Mesothelial cell of epicardium (in vitro differentiated cells): Measurements from ENCODE around the gene ZNF318. TPM values are rescaled to one million over a fixed set of nuclear protein-coding genes. Genes with fewer than 3 reads are reported as not detected.

Experiments used
- DNase-seq, 2 experiments: peaks; one replicate each; pipeline ENCODE4 v3.0.0; 2021; ENCODE audit warnings: low spot score in 2 of 2; ENCODE audit not compliant: unreplicated experiment in 2 of 2
- H3K27ac Mint-ChIP-seq: 2 replicates; pipeline ENCODE4 v1.8.0; 2021; ENCODE audit warnings: mixed read lengths
- H3K27me3 Mint-ChIP-seq: 2 replicates; pipeline ENCODE4 v1.8.0; 2021; ENCODE audit warnings: low read depth, mixed read lengths
- H3K36me3 Mint-ChIP-seq: 2 replicates; pipeline ENCODE4 v1.8.0; 2021; ENCODE audit warnings: mixed read lengths
- H3K4me1 Mint-ChIP-seq: 2 replicates; pipeline ENCODE4 v1.8.0; 2021; ENCODE audit warnings: mixed read lengths
- H3K4me3 Mint-ChIP-seq: 2 replicates; pipeline ENCODE4 v1.8.0; 2021; ENCODE audit warnings: mild to moderate bottlenecking, moderate library complexity, mixed read lengths
- H3K9me3 Mint-ChIP-seq: 2 replicates; pipeline ENCODE4 v1.8.0; 2021; ENCODE audit warnings: mixed read lengths
- total RNA-seq: library from RNA; stranded (reverse); gene quantifications from 3 replicates; pipeline ENCODE4 v1.2.1, GENCODE V29; 2021
- TF ChIP-seq, protein P1 (sequence below): fragments of 200-600 bp; sonication (generic); IDR thresholded peaks from one replicate; pipeline ENCODE4 v1.5.0; 2021; ENCODE audit warnings: antibody characterized with exemption; ENCODE audit not compliant: unreplicated experiment

ZNF318 gene
- total RNA-seq, 1 donor from 2014 or later, result 29.0 TPM

DNA sequence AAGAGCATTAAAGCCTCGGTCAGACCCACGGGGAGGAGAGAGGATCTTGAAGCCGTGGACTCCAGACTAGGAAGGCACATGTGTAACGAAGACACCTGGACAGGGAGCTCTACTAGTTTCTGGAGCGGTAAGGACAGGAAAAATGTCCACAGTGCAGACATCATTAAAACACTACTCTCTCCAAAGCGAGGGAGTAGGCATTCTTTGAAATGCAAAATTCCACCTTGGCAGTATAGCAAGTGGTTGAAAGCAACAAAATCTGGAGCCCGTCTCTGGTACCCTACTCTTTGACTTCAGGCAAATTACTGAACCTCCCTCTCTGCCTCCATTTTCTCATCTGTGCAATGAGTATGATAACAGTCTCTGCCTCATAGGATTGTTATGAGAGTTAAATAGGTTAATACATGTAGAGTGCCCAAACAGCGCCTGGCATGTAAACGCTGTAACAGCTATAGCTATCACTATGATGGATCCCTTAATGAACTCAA is 60.4 kb downstream of the ZNF318 start:
- H3K9me3 Mint-ChIP-seq, result no peaks in the 10 kb centered on the region
- no peaks in the 10 kb centered on the region for H3K36me3 Mint-ChIP-seq
- no peak overlapping the region for H3K27ac Mint-ChIP-seq
- TF ChIP-seq, protein P1, sequence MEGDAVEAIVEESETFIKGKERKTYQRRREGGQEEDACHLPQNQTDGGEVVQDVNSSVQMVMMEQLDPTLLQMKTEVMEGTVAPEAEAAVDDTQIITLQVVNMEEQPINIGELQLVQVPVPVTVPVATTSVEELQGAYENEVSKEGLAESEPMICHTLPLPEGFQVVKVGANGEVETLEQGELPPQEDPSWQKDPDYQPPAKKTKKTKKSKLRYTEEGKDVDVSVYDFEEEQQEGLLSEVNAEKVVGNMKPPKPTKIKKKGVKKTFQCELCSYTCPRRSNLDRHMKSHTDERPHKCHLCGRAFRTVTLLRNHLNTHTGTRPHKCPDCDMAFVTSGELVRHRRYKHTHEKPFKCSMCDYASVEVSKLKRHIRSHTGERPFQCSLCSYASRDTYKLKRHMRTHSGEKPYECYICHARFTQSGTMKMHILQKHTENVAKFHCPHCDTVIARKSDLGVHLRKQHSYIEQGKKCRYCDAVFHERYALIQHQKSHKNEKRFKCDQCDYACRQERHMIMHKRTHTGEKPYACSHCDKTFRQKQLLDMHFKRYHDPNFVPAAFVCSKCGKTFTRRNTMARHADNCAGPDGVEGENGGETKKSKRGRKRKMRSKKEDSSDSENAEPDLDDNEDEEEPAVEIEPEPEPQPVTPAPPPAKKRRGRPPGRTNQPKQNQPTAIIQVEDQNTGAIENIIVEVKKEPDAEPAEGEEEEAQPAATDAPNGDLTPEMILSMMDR, result no peak
- peaks cover 19% of the 10 kb centered on the region for H3K27me3 Mint-ChIP-seq
- peaks cover 9% of the 10 kb centered on the region for H3K4me1 Mint-ChIP-seq
- H3K4me3 Mint-ChIP-seq, result peak overlapping the region; percentile 68
- no peak for DNase-seq

DNA sequence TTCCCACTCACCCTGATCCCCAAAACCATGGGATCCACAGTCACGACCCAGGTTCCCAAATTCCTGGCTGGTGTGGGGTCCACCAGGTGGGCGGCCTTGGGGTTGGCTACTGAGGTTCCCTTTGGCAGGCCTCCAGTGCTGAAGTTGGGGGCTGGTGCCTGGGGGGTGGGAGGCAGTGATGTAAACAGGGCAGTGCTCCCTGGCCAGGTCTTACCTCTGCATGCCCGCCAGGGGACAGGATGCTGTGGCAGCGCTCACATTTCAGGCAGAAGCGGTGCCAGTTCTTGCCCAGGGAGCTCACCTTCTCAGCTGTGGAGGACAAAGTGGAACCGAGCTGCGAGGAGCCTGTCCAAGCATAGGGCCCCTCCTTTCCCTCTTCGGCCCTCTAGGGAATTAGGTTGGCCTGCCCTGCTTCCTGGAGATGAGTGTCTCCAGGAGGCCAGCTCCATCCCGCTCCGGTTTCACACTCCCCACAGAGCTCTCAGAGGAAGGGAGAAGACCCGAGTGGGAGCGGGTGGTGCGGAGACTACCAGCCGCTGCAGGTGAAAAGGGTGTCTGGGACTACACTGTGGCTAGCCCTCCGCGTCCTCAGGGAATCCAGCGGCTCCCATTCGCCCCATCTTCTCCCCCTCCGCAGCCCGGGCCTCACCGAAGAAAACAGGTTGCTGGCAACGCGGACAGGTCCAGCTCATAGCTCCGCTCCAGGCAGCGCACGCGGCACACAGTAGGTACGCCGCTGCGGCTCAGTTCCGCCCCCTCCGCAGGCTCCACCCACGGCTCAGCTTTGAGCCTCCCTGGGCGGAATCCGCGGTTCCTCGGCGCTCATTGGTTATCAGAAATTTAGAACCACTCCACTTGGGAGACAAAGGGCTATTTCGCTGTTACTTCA is 61.1 kb downstream of the ZNF318 start, which contains the start of gene CRIP3:
Gene CRIP3, minus strand, starts transcription at position 726 of the 889 bp plus-strand sequence. Its CDS starts 34 bp downstream, at position 692.
- TF ChIP-seq, protein P1, result no peak
- H3K27me3 Mint-ChIP-seq, result peaks cover 19% of the 10 kb centered on the region
- peak within 1 kb of the TSS; percentile 68 for H3K4me3 Mint-ChIP-seq
- peak in 1 of 2 experiments; percentile 52 for DNase-seq
- H3K27ac Mint-ChIP-seq, result no peak within 1 kb of the TSS
- H3K36me3 Mint-ChIP-seq, result no peaks in the 10 kb centered on the region
- peaks cover 9% of the 10 kb centered on the region for H3K4me1 Mint-ChIP-seq
- H3K9me3 Mint-ChIP-seq, result no peaks in the 10 kb centered on the region

DNA sequence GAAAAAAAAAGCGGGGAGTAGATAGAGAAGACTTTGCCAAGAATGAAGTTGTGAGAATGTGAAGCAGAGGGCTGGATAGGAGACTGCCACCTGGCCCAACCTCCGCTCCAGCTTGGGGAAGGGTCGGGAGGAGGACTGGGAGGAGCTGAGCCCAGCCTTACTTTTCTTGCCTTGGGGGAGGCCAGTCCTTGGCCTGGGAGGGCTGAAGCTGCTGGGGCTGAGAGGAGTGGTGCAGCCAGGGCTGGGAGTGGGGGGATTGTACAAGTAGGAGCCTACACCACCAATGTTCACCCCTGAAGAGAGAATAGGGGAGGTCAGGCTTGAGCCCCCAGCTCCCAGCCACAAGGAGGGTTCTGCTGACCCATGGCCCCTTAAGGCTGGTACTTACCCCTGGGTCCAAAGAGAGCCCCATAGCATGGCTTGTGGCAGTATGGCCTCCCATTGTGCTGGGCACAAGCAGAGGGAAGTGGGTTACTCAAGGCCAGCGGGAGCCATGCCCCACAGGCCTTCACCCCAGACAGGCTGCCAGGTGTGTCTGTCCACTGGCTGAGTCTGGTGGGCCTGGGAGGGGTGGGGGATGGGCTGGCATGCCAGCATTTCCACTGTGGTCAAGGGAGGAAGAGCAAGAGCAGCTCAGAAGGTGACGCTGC is 61.9 kb downstream of the ZNF318 start:
- H3K4me3 Mint-ChIP-seq, result no peak overlapping the region
- H3K27ac Mint-ChIP-seq, result no peak overlapping the region
- peaks cover 19% of the 10 kb centered on the region for H3K27me3 Mint-ChIP-seq
- TF ChIP-seq, protein P1, result no peak
- H3K9me3 Mint-ChIP-seq, result no peaks in the 10 kb centered on the region
- peaks cover 9% of the 10 kb centered on the region for H3K4me1 Mint-ChIP-seq
- H3K36me3 Mint-ChIP-seq, result no peaks in the 10 kb centered on the region
- DNase-seq, result no peak

DNA sequence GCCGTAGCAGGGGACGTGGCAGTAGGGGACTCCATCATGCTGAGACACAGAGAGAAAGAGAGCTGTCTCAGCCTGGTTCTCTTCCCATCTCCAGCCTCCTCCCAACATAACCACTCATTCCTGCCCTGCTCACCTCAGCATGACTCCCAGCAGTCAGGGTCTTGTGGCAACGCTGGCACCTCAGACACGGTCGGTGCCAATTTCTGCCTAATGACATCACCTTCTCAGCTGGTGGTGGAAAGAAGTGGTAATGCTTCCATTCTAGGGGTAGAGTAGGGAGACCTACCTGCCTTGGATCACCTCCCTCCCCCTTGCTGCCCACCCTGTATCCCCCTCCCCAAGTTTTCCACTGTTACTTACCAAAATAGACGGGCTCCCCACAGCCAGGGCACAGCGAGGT is 63.4 kb downstream of the ZNF318 start:
- H3K4me1 Mint-ChIP-seq, result peaks cover 9% of the 10 kb centered on the region
- H3K9me3 Mint-ChIP-seq, result no peaks in the 10 kb centered on the region
- peaks cover 18% of the 10 kb centered on the region for H3K27me3 Mint-ChIP-seq
- no peak overlapping the region for H3K27ac Mint-ChIP-seq
- no peak for DNase-seq
- TF ChIP-seq, protein P1, result no peak
- H3K36me3 Mint-ChIP-seq, result no peaks in the 10 kb centered on the region
- no peak overlapping the region for H3K4me3 Mint-ChIP-seq

DNA sequence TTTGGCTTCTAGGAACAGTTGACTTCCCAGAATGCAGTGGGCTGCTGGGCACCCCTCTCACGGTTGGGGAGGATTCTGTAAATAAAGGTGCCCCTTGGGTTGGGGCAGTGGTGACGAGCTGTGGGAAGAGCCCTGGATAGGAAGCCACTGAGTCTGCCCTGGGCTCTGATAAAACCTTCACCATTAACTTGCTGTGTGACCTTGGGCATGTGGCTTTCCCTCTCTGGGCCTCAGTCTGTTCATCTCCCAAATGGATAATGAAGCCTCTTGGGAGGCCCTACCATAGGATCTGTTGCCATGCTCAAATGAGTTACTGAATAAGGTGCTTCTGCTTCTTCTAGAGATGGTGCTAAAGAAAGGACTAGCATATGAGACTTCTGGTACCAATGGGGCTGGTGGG is 64.6 kb downstream of the ZNF318 start:
- TF ChIP-seq, protein P1, result no peak
- Mint-ChIP-seq H3K27me3 (peaks cover 20% of the 10 kb centered on the region), H3K27ac (no peak overlapping the region), H3K36me3 (no peaks in the 10 kb centered on the region), H3K4me3 (no peak overlapping the region), H3K4me1 (peaks cover 8% of the 10 kb centered on the region), H3K9me3 (no peaks in the 10 kb centered on the region)
- no peak for DNase-seq
